SK-N-SH treated with all-trans-retinoic acid at 6 μM for 48 hours (cell line): Measurements from ENCODE around the gene MYL12B.

Experiments used
- GLIS3 ChIP-seq: fragments of 250-450 bp; sonication (Bioruptor Pico); IDR thresholded peaks from 2 replicates; pipeline ENCODE4 v1.5.0; 2020; ENCODE audit warnings: mild to moderate bottlenecking, moderate library complexity
- ISL1 ChIP-seq: fragments of 250-450 bp; sonication (Bioruptor Pico); IDR thresholded peaks from 2 replicates; pipeline ENCODE4 v2.1.2; 2022; ENCODE audit warnings: mild to moderate bottlenecking, moderate library complexity
- PPARA ChIP-seq: fragments of 250-450 bp; sonication (Bioruptor Pico); IDR thresholded peaks from 2 replicates; pipeline ENCODE4 v1.5.0; 2020; ENCODE audit warnings: mild to moderate bottlenecking, borderline replicate concordance
- RARB ChIP-seq: fragments of 250-450 bp; sonication (Bioruptor Pico); IDR thresholded peaks from 2 replicates; pipeline ENCODE4 v1.8.0; 2021; ENCODE audit warnings: mild to moderate bottlenecking, moderate library complexity
- TCF4 ChIP-seq: fragments of 250-450 bp; sonication (Bioruptor Pico); IDR thresholded peaks from 2 replicates; pipeline ENCODE4 v1.8.0; 2021; ENCODE audit warnings: mild to moderate bottlenecking, moderate library complexity, borderline replicate concordance
- ZFP30 ChIP-seq: fragments of 450-650 bp; formaldehyde crosslinking; IDR thresholded peaks from 2 replicates; pipeline ENCODE4 v1.5.0; 2022; ENCODE audit warnings: mild to moderate bottlenecking, moderate library complexity
- TF ChIP-seq, protein P1 (sequence below): fragments of 250-450 bp; sonication (Bioruptor Pico); IDR thresholded peaks from 2 replicates; pipeline ENCODE4 v1.8.0; 2020; ENCODE audit warnings: mild to moderate bottlenecking, moderate library complexity, borderline replicate concordance
- TF ChIP-seq, protein P2 (sequence below): fragments of 250-450 bp; sonication (Bioruptor Pico); IDR thresholded peaks from 2 replicates; pipeline ENCODE4 v1.5.1; 2020; ENCODE audit warnings: low read depth, mild to moderate bottlenecking, moderate library complexity

DNA sequence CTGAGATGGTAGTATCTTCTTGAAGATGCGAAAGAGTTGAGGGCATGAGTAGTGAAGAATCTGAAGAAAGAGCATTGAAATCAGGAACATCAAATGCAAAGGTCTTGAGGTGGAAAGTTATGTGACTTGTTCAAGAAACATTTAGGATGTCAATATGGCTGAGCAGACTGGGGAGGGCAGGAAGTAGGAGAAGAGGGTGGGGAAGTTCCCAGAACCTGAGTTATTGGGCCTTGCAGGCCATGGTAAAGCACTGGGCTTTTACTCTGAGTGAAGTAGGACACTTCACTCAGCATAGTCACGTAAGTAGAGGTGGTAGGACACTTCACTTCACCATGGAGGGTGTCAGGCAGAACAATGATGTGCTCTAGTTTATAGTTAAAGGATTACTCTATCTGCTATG lies 26.1 kb upstream of the MYL12B start:
- TF ChIP-seq ZFP30 (CRISPR knock-in tag) (no peak), PPARA (no peak), TCF4 (CRISPR knock-in tag) (no peak), GLIS3 (CRISPR knock-in tag) (no peak), RARB (CRISPR knock-in tag) (no peak), ISL1 (CRISPR knock-in tag) (no peak)
- TF ChIP-seq, protein P1, sequence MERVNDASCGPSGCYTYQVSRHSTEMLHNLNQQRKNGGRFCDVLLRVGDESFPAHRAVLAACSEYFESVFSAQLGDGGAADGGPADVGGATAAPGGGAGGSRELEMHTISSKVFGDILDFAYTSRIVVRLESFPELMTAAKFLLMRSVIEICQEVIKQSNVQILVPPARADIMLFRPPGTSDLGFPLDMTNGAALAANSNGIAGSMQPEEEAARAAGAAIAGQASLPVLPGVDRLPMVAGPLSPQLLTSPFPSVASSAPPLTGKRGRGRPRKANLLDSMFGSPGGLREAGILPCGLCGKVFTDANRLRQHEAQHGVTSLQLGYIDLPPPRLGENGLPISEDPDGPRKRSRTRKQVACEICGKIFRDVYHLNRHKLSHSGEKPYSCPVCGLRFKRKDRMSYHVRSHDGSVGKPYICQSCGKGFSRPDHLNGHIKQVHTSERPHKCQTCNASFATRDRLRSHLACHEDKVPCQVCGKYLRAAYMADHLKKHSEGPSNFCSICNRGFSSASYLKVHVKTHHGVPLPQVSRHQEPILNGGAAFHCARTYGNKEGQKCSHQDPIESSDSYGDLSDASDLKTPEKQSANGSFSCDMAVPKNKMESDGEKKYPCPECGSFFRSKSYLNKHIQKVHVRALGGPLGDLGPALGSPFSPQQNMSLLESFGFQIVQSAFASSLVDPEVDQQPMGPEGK (CRISPR knock-in tag): no peak
- TF ChIP-seq, protein P2, sequence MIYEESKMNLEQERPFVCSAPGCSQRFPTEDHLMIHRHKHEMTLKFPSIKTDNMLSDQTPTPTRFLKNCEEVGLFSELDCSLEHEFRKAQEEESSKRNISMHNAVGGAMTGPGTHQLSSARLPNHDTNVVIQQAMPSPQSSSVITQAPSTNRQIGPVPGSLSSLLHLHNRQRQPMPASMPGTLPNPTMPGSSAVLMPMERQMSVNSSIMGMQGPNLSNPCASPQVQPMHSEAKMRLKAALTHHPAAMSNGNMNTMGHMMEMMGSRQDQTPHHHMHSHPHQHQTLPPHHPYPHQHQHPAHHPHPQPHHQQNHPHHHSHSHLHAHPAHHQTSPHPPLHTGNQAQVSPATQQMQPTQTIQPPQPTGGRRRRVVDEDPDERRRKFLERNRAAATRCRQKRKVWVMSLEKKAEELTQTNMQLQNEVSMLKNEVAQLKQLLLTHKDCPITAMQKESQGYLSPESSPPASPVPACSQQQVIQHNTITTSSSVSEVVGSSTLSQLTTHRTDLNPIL (CRISPR knock-in tag): no peak
